Measurements from ENCODE around the gene C6orf58.
"Not testable (repeated sequence)": the region's sequence is repeated elsewhere in the genome, so short reads cannot be mapped to it uniquely, and the experiment has no call there.

The C6orf58 gene

DNA sequence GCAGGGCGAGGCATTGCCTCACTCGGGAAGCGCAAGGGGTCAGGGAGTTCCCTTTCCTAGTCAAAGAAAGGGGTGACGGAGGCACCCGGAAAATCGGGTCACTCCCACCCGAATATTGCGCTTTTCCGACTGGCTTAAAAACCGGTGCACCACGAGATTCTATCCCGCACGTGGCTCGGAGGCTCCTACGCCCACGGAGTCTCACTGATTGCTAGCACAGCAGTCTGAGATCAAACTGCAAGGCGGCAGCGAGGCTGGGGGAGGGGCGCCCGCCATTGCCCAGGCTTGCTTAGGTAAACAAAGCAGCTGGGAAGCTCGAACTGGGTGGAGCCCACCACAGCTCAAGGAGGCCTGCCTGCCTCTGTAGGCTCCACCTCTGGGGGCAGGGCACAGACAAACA is 16.5 kb downstream of the C6orf58 start:
- not testable (repeated sequence) for DNase-seq

DNA sequence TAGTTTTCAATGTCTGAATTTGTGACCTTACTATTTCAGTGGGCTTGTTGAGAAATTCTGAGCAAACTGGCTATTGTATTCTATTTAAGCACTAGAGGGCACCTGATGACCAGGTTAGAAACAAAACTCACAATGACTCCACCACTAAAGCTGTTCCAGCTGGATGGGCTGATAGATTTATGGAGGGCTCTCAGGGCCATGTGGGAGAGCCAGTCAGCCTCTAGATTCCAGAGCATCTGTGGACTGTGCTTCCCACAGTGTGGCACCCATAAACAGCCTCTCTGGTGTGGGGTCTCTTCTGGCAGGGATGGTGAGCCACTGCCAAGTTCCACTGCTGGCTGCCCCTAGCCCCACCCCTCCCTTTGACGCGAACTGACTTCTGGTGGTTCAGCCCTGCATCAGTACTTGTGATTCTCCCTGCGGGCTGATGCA is 29.2 kb downstream of the C6orf58 start:
- no peak for DNase-seq

DNA sequence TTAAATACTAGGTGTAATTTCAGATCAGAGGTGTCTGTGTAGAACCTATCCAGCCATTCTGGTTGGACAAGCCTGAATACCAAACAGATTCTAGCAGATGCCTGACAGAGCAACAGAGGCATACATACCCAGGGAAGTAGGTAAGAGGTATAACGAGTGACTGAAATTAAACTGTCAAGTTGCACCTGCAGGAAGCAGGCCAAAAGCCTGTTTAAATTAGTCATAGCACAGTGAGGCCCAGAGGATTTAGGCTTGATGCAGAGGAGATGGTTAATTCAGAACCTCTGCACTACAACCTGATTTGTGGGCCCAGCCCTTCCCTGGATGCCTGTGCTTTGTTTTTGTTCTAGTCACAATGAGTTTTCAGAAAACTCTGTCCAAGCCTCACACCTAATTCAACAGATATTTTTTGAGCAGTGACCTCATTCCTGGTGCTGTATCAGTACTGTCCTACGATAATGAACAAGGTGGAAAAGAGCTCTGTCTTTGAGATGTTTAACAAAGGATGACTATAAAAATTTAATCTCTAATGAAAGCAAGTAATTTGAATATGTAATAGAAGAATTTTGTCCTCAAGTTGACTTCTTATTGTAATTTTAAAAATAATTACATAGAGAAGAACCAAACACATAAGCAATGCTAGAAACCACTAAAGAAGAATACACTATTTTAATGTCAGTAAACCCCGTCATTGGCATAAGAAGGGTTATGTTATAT is 31.7 kb downstream of the C6orf58 start:
- DNase-seq: no peak

GRCh38 chr6:127618729-127619128 is 41.8 kb downstream of the C6orf58 start:
- no peak for DNase-seq

DNA sequence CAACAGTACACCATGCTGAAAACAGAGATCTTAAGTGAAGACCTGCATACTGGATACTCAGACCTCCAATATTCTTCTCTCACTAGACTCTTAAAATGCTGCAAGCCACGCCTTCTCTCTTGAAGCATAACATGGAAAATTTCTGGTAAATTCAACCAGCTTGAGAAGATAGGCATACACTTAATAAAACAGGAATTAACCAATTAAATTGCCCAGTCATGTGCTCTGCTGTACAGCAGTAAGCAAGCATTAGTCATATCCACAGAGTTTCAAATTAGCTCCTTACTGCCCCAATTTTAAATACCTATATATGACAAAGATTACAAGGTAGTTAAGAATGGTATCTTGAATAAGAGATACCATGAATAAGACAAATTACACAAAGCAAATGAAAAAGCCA is 53.8 kb downstream of the C6orf58 start:
- no peak for DNase-seq

- no peak for DNase-seq
Observed at GRCh38 chr6:127634178-127634577, 57.2 kb downstream of the C6orf58 start.

DNA sequence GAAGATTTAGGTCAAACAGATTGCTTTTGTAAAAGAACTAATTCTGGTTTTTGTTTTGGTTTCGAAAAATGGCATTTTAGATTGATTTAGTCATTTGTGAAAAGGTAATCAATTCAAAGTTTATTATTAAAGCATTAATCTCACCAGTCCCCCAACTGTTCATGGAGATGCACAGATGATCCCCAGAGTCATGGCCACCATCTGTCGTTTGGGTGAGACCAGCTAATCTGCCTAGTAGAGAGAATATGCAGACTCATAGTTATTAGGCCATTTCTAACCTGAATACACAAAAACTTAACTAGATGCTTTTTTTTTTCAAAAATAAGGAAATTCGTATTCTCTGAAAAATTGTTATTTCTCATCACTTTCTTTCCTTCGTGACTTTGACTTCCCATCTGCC is 58.1 kb downstream of the C6orf58 start:
- DNase-seq: no peak

GRCh38 chr6:127637830-127638409 is 60.9 kb downstream of the C6orf58 start:
- no peak for DNase-seq

Data from inflammatory macrophage treated with lipopolysaccharide for 4 hours (primary cell).